Measurements from ENCODE around the gene USP13. TPM values are rescaled to one million over a fixed set of nuclear protein-coding genes. Genes with fewer than 3 reads are reported as not detected.

Gene USP13
- total and polyA plus RNA-seq, 2 of the 4 experiments (the other 2 are of a cell fraction): 9.2 to 18.1 TPM

DNA sequence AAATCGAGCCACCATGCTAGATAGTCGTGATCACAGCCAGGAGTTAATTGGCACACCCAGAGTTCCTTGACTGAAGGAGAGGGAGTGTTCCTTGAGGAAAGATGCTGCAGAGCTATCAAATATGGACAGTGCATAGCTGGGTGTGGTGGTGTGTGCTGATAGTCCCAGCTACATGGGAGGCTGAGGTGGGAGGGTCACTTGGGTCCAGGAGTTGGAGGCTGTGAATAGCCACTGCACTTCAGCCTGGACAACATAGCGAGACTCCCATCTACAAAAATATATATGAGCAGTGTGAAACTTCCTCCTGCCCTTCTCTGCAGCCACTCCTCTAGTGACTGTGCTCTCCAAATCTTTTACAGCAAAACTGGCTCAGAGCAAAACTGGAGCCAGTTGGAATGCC lies 10.0 kb upstream of the USP13 start:
- H2AK9ac ChIP-seq (replicated peaks; ENCODE audit: low read depth, low read length, poor library complexity): no peak overlapping the region
- POLR2A ChIA-PET (ENCODE audit: unreplicated experiment): no interaction called here
- H3K56ac ChIP-seq (ENCODE audit: extremely low read depth, insufficient read depth, low read length): no peak overlapping the region
- BruUV-seq (replicated peaks): no TSS peak
- H2AK5ac ChIP-seq (ENCODE audit: low read depth, low read length): no peak overlapping the region
- in situ Hi-C loops (cut with MboI; ENCODE audit: low sequenced_read_pairs) (no loop called here), intact Hi-C loops (cut with micrococcal nuclease) (no loop called here), dilution Hi-C loops (cut with HindIII; ENCODE audit: low sequenced_read_pairs, unreplicated experiment) (no loop called here)
- no peak for ATAC-seq (ENCODE audit: low read depth)
- DNase-seq: no peak
- no peak overlapping the region for H4K5ac ChIP-seq (ENCODE audit: low read depth, low read length)
- H3K9me1 ChIP-seq (ENCODE audit: insufficient read depth, low read length): no peaks in the 10 kb centered on the region
- no peak for TF ChIP-seq MXI1 (IDR thresholded peaks at IDR 0.05; ENCODE audit: borderline replicate concordance, low read depth, low read length)
- TF ChIP-seq FOS (IDR thresholded peaks at IDR 0.05; ENCODE audit: low read depth, low read length): no peak
- TF ChIP-seq, protein P1, sequence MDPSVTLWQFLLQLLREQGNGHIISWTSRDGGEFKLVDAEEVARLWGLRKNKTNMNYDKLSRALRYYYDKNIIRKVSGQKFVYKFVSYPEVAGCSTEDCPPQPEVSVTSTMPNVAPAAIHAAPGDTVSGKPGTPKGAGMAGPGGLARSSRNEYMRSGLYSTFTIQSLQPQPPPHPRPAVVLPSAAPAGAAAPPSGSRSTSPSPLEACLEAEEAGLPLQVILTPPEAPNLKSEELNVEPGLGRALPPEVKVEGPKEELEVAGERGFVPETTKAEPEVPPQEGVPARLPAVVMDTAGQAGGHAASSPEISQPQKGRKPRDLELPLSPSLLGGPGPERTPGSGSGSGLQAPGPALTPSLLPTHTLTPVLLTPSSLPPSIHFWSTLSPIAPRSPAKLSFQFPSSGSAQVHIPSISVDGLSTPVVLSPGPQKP (IDR thresholded peaks at IDR 0.05; ENCODE audit: borderline replicate concordance, low read depth, low read length): no peak
- no peak for TF ChIP-seq MAFK (IDR thresholded peaks at IDR 0.05; ENCODE audit: low read depth, low read length)
- TF ChIP-seq MAZ (IDR thresholded peaks at IDR 0.05; ENCODE audit: borderline replicate concordance, low read depth, low read length): no peak
- TF ChIP-seq CHD1 (IDR thresholded peaks at IDR 0.05; ENCODE audit: low read depth, low read length): no peak
- no peak for TF ChIP-seq NFE2L2 (IDR thresholded peaks at IDR 0.05; ENCODE audit: low read depth, low read length)
- TF ChIP-seq RCOR1 (IDR thresholded peaks at IDR 0.05; ENCODE audit: insufficient replicate concordance, low read length): no peak
- TF ChIP-seq, protein P2, sequence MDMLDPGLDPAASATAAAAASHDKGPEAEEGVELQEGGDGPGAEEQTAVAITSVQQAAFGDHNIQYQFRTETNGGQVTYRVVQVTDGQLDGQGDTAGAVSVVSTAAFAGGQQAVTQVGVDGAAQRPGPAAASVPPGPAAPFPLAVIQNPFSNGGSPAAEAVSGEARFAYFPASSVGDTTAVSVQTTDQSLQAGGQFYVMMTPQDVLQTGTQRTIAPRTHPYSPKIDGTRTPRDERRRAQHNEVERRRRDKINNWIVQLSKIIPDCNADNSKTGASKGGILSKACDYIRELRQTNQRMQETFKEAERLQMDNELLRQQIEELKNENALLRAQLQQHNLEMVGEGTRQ (IDR thresholded peaks at IDR 0.05; ENCODE audit: low read depth, low read length): no peak
- H3K18ac ChIP-seq (ENCODE audit: low read depth, low read length): no peak overlapping the region
- no peaks in the 10 kb centered on the region for H3K9me3 ChIP-seq (ENCODE audit: control insufficient read depth, insufficient read depth, low read length)
- no peaks in the 10 kb centered on the region for H4K20me1 ChIP-seq (ENCODE audit: insufficient read depth, low read length)
- no peak overlapping the region for H3K14ac ChIP-seq (replicated peaks; ENCODE audit: low read depth, low read length)
- H3K27ac ChIP-seq (ENCODE audit: insufficient read depth, low read length): no peak overlapping the region
- no peak overlapping the region for H3K9ac ChIP-seq (ENCODE audit: low read depth, low read length)
- H3K79me1 ChIP-seq (ENCODE audit: low read depth in 1 of 2, low read length in 2 of 2): no peaks in the 10 kb centered on the region
- H3K23ac ChIP-seq (ENCODE audit: low read depth, low read length): no peak overlapping the region
- H2BK15ac ChIP-seq (ENCODE audit: low read depth, low read length): no peak overlapping the region
- H4K8ac ChIP-seq (ENCODE audit: low read depth in 2 of 2, low read length in 2 of 2): no peak overlapping the region
- no peaks in the 10 kb centered on the region for H3K4me1 ChIP-seq (ENCODE audit: control insufficient read depth, insufficient read depth, low read length)
- CTCF ChIA-PET: no interaction called here
- H2BK120ac ChIP-seq (ENCODE audit: low read depth, low read length): no peak overlapping the region
- no peak overlapping the region for H3K4me3 ChIP-seq (ENCODE audit: insufficient read depth, low read depth, low read length)
- WGBS, 2 experiments (ENCODE audit: extremely low coverage in 2 of 2, insufficient read length in 1 of 2): no CpG with 5 or more reads among the region's 3 CpGs
- no peak overlapping the region for H3K4me2 ChIP-seq (ENCODE audit: low read depth, low read length)
- no peak overlapping the region for H4K91ac ChIP-seq (ENCODE audit: insufficient read depth, low read depth, low read length)
- H2AFZ ChIP-seq (replicated peaks; ENCODE audit: low read length, poor library complexity): no peak overlapping the region
- no peaks in the 10 kb centered on the region for H3K36me3 ChIP-seq (ENCODE audit: control insufficient read depth, insufficient read depth, low read length)
- no peaks in the 10 kb centered on the region for H3K27me3 ChIP-seq (ENCODE audit: control insufficient read depth, insufficient read depth, low read length)
- no peak overlapping the region for H2BK20ac ChIP-seq (ENCODE audit: low read depth, low read length)
- H3K4ac ChIP-seq (ENCODE audit: low read depth, low read length): no peak overlapping the region
- H2BK5ac ChIP-seq (ENCODE audit: low read depth, low read length, poor library complexity, severe bottlenecking): no peak overlapping the region
